Measurements from ENCODE around the gene PVALEF.

Gene PVALEF

GRCh38 chr17:81163703-81164370, 1.5 kb upstream of the PVALEF start:
- no peak for DNase-seq

GRCh38 chr17:81164371-81165245, 699 bp upstream of the PVALEF start:
- peak; percentile 42 for DNase-seq

DNA sequence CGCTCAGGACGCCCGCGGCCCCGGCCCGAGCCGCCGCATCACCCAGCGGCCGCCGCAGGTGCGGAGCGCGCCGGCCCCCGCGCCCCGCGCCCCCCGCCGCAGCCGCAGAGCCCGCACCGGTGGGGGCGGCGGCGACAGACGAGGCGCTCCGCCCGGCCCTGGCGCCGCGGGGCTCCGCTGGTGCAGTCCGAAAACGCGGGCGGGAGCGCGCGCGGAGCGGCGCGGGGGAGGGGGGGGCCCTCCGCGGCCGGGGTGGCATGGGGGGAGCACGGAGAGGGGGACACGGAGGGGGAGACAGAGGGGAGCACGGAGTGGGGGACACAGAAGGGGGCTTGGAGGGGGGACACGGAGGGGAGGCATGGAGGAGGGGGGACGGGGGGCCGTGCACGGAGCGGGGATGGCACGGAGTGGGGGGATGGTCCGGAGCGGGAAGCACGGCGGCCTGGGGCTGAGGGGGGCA, 756 bp downstream of the PVALEF start, which contains the start of gene AATK:
Gene AATK, minus strand, starts transcription at position 189 of the 460 bp plus-strand sequence. CDS start 229 bp downstream, outside the sequence.
- no peak for DNase-seq

- DNase-seq: no peak
Observed at GRCh38 chr17:81167194-81167524, 1.9 kb downstream of the PVALEF start.

- no peak for DNase-seq
Observed at GRCh38 chr17:81167638-81168037, 2.3 kb downstream of the PVALEF start.

- DNase-seq: no peak
Observed at GRCh38 chr17:81169870-81170309, 4.6 kb downstream of the PVALEF start.

DNA sequence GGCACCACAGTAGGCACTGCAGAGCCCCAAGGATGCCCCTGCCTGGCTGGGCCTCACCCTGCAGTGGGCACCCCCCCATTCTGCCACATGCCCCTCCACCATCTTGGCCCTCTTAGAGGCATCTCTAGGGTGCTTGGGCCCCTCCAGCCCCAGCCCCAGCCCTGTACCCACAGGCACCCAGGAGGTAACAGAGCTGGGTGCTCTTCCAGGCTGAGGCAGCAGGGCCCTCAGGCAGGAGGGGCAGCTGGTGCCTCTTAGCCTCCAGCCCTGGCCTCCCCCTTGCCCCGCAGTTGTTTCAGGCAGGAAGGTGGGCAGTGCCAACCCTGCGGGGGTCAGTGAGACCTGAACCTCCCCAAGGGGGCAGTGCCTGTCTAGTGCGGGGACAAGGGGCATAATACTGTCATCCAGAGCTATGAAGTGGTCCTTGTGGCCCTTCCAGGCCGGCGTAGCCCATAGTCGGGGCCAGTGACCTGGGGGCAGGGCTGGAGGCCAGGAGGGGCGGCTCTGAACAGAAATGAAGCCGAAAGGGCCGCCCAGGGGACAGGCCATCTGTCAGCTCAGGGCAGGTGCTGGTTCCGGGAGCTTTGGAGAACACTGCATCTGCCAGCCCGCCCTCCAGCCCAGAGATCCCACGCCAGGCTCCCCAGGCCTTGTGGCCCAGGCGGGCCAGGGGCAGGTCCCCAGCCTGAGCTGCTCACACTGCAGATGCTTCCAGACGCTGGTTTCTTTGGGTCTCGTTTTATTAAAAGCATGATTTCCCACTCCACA, 5.6 kb downstream of the PVALEF start:
- no peak for DNase-seq

DNA sequence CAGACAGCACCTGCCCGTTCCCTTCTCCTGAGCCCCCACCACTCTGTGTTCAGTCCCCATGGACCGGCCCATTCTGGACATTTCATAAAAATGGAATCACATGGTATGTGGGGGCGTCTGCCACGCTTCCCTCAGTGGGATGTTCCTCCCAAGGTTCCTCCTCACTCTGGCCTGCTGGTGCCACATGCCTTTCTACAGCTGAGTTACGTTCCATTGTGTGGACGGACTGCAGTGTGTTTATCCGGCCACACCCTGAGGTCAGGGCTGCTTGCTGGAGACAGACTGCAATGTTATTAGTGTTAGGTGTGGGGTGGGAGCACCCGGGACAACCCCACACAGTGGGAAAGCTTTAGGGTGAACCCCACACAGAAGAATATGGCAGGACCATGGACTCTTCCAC, 6.6 kb downstream of the PVALEF start:
- no peak for DNase-seq

GRCh38 chr17:81173052-81173761, 7.9 kb downstream of the PVALEF start:
- no peak for DNase-seq

- DNase-seq: no peak
Observed at GRCh38 chr17:81173762-81174155, 8.5 kb downstream of the PVALEF start.

GRCh38 chr17:81176666-81177065, 11.4 kb downstream of the PVALEF start:
- no peak for DNase-seq

DNA sequence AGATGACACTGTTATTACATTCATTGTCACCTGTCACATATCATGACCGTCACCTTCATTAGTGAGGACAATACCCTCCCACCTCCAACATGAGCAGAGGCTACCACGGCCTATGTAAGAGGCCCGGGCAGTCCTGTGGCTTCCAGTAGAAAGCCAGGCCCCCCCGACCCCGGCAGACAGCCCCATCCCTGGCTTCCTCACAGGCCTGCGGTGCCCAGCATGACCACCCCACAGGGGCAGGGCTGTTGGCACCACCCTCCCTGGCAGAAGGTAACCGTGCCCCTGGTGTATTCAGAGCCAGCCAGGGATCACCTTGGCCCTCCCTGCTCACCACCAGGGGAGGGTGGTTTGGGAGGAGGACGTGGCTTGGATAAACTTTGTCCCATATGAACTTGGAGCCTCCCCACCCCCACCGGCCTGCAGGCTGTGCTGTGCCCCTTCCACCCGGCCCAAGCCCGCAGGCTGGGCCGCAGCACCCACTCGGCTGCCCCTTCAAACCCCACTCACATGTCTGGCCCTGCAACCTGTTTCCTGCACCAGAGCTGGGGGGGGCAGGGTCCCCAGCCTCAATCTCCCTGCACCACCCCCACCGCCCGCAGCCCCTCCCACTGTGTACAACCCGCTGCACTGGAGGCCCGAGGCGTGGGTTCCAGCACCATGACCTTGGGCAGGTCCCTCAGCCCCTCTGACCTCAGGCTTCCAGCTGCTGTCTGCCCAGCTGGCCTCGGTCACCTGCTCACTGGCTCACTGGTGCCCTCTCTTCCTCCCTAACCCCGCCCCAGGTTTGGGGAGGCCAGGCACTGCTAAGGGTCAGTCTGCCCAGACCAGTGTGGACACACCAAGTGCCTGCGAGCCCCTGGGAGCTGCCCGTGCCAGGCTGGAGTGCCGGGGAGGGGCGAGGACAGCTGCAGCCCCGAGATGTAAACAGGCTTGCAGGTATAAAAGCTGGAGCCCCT, 13.1 kb downstream of the PVALEF start:
- DNase-seq: no peak

DNA sequence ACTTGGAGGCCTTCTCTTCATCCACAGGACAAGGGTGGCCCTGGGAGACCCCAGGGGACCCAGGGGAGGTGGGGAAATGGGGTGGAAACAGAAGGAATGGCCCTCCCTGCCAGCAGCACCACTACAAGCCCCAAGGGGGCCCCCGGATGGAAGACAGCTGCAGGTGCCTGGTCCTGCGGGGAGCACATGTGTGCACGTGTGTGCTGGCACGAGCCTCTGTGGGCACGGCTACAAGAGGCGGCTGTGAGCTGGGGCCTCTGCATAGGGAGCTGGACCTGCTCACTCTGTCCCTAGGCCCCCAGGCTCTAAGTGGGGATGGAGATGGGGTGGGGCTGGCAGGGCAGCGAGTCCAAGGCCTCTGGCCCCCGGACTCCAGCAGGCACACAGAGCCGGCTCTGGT, 13.9 kb downstream of the PVALEF start:
- no peak for DNase-seq

- no peak for DNase-seq
Observed at GRCh38 chr17:81179861-81180260, 14.6 kb downstream of the PVALEF start.

GRCh38 chr17:81180836-81181810, 15.8 kb downstream of the PVALEF start:
- DNase-seq: no peak

DNA sequence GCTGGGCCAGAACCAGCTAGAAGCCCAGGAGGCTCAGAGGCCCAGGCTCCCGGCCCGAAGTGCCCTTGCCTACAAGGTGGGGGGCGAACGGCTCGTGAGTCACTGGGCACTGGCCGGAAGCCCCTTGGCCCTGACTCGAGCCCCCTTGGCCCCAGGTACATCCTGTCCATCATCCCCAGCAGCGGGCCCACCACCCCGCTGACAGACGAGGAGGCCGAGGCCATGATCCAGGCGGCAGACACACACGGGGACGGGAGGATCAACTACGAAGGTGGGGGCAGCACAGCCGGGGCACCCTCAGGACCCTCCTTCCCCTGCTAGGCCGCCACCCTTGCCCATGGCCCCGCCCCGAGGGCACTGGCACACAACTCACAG, 16.5 kb downstream of the PVALEF start:
- DNase-seq: no peak

GRCh38 chr17:81182596-81182995, 17.3 kb downstream of the PVALEF start:
- DNase-seq: no peak

- DNase-seq: no peak
Observed at GRCh38 chr17:81183316-81183715, 18.0 kb downstream of the PVALEF start.

DNA sequence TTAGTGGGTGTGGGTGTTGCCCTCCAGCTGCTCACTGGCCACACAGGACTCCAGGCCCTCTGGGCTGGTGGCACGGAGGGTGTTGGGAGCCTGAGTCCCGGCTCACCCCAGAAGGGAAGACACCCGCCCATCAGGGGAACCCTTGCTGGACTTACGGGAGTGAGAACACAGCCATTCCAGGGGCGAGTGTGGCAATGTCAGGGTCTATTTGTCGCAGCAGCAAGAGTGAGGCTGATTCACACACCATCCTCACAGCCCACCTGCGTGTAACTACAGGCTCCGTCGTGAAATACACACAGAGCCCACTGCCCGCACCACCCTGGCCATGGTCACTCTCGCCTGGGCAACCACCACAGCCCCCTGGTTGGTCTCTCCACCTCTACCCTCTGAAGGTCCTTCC, 18.5 kb downstream of the PVALEF start:
- DNase-seq: no peak

DNA sequence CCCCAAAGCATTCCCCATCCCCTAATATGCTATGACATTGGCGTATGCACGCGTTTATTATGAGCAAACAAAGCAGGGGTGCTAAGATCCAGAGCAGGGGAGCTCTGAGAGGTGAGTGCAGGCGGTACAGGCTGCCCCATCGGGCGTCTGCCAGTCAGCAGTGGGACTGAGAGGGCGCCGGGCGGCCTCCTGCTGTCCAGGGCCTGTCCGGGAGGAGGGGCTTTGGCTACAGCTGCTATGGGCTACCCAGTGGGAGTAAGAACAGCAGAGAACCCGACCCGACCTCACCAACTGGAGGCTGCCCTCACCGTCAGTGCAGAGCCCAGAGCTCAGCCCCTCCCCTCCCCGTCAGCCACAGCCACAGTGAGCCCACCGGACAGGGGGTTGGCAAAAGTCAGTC, 19.2 kb downstream of the PVALEF start:
- DNase-seq: no peak
